Measurements from ENCODE around the gene KLK13.
A peak's percentile ranks its signal among the peaks of the same experiment; 100 is the strongest.

Gene KLK13

DNA sequence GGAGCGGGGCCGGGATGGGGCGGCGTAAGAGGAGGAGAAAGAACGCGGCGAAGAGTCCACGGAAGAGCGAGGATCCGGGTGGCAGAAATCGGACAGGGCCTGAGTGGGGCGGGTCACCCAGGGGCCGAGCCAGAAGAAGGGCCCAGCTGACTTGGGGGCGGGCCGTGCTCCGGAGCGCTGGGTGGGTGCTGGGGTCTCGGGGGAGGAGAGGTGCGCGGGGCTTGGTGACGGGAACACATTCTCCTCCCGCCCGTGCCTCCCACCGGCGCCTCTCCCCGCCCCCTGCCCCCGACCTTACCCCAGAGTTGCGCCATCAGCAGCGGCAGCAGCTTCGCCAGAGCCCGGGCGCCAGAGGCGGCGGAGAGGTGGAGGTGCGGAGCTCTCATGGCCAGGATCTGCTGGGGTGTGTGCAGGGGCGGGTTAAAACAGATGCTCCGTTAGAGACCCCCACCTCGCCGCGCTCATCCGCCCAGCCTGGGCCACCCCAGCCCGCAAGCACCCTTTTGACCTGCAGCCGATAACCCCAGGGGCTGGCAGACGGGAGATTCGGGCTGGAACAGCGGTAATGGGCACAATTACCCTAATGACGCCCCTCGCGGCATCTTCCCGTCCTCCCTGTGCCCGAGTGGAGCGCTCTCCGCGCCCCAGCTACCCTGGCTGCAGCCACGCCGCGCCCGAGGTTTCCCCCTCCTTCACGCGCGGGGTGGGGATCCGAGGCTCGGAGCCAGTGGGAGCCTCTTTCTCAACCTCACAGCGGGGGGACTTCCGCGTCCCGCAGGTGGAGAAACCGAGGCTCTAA lies 45.9 kb downstream of the KLK13 start:
- DNase-seq = no peak

DNA sequence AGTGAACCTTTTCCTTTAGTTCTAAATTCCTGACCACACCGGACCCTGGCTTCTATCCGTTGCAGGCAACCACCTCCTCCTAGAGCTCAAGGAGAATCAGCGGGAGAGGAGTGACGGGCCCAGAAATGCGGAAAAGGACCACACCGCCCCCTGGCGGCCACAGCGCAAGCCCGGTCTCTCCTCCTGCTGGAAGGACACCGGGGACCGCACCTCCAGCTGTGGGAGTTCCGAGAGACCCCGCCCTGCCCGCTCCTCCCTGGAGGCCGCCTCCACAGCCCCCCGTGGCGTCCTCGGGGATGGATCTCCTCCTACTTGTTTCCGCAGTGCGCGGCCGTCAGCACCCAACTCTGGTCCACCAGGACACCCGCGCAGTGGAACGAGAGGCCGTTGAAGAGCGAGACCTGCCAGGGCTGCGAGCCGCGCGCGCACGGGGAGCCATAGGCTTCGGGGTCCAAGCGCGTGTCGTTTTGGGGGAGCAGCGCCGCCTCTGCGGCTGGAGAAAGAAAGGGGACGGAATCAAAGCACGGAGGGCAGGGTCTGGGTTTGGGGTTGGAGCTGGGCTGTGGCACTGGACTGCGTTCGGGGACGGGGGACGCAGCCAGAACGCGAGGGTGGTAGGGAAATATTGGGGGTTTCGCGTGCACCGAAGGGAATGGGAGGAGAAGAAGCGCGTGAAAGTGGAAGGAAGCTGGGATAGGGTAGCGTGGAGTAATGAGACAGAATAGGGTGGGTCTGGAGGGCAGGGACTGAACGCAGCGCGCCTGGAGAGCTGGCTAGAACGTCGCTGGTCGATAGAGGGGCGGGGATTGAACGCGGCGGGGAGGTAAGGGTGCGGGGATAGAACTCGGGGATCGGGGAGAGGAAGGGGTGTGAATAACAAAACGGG lies 47.9 kb downstream of the KLK13 start:
- DNase-seq = peak; percentile 69

DNA sequence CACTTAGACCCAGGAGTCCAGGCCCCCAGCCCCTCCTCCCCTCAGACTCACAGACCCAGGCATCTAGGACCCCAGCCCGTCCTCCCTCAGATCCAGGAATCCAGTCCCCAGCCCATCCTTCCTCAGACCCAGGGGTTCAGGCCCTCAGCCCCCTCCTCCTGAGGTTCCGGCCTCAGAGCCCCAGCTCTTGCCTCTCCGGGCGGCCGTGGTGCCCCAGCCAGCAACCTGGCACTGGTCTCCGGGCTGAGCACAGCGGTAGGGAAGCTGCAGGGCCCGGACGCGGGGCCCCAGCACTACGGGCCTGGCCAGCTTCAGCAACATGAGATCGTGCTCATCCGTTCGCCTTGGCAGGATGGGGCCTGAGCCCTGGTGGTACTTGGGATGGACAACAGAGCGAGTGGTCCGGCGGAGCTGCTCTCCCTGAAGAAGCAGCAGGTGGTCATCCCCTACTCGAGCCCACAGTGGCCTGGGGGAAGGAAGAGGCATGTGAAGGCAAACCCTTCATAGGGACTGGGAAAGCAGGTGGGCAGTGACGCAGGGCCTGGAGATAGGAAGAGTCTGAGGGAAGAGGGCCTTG lies 49.1 kb downstream of the KLK13 start:
- no peak for DNase-seq

DNA sequence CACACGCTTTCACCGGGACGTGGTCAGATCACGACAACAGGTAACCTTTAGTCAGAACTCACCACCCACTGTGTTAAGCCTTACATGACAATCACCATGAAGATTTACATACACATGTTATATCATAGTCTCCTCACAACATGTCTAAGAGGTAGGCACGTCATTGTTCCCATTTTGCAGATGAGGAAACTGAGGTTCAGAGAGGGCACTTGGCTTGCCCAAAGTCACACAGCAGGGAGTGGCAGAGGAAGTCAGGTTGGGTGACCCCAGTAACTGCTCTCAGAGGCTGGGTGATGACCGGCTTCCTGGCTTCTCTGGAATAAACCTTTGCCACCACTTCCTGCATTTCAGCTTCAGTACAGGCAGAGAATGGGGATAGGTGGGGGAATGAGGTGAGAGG lies 50.6 kb downstream of the KLK13 start:
- DNase-seq = no peak

DNA sequence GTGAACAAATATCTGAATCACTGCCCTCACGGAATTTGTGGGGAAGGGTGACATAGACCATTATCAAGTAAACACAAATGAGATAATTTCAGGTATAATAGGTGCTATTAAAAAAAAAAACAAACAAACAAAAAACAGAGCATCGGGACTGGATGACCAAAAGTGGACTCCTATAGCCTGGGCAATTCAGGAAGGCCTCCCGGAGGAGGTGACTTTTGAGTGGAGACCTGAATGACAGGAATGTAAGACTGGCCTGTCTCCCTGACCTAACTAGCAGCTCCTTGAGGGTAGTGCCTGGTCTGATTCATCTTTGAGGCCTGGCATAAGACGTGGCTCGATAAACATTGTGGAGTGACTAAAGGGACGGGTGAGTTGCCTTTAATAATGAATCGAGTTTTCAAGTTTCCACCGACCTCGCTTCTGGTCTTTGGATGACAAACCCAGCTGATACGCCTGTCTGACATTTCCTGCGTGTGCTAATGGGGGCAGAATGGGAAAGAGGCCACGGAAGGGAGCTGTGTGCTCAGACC lies 52.2 kb downstream of the KLK13 start:
- DNase-seq = no peak

DNA sequence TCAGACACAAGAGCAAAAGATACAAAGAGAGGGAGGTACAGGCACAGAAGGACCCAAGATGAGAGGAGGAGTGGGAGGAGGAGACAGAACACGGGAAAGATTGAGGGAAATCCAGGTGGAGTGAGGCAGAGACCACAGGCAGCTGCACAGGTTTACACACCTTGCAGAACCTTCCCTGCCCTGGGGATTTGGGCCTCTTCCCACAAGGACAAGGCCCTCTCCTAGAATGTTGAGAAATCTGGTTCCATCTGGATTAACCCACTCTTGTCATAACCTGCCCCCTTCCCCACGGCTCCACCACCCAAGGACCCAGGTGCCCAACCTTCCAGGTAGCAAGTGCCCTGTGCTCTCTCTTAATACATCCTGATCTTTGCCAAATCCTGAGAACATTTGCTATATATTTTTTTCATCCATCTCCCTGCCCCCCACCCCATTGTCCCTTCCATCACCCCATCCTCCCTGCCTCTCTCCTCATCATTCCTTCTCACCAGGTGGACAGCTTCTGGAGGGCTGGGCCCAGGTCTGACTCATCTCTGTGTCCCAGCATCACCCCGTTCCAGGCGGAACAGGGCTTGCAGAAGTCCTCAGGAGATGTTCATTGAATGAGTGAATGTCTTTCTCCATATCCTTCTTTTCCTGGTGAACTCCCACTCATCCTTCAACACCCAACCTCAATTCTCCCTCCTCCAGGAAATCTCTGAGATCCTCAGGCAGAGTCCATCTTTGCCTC lies 54.7 kb downstream of the KLK13 start:
- no peak for DNase-seq

DNA sequence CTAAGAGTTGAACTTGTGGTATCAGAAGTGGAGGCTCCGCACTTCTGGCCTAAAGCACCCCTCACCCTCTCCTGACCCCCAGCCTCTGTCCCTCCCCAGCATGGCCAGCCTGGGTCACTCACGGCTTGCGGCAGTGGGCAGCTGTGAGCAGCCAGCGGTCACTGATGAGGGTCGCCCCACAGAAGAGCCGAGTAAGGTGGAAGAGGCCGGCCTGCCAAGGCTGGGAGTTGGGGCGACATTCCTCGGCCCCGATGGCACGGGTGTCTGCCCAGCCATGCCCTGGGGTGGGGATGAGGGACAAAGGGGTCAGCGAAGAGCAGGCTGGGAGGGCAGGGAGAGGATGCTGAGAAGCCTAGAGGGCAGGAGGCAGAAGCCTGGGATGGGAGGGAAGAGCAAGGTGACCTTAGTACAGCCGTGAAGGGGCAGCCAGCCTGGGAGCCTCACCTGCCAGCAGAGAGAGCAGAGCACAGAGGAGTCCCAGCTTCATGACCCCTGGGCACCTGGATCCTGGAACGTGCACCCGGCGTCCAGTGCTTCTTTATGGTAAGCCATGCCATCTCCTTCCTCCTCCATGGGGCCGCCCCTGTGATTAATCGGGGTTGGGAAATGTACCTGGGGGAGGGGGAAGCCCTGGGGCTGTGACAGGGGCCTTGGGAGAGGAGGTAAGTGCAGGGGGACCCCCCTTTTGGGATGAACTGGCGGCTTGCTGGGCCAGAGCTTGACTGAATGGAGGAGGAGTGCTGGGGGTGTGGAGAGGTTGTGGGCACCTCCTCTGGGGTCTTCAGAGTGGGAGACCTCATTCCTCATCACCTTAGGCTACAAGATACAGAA lies 55.6 kb downstream of the KLK13 start:
- no peak for DNase-seq

DNA sequence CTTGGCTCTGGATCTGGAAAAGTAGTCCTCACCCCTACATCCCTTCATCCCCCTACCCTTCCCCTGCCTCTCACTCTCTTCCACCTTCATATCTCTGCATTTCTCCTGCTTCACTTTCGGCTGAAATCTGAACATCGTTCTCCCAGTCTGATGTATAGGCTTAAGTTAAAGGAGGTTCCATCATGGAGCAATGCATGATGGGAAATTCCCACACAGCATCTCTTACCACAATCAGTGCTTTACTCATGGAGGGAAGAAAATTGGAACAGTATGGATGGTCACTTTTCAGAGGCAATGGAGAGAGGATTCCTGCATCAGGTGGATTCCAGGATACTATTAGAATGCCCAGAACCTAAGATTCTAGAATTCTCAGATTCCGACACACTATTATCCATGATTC lies 57.4 kb downstream of the KLK13 start:
- no peak for DNase-seq

DNA sequence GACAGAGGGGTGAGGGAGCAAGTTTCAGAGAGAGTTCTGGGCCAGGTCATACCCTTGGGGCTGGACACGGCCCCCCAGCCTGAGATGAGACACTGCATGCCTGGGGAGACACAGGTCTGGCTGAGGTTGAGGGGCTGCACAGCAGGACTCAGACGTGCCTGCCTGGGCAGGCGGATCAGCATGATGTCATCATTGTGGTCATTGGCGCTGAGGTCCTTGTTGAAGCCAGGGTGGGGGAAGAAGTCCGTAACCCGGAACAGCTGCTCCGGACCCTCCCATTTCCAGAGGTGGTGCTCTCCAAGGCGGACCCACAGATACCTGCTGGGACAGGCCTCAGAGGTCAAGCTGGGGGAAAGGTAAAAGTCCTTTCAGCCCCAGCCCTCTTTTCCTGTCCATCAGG lies 58.5 kb downstream of the KLK13 start:
- DNase-seq = no peak

All from stimulated activated CD4-positive, alpha-beta T cell treated with anti-CD3 and anti-CD28 coated beads, Interleukin-1b, Interleukin-23, amount 100 ng/mL, for 48 hours (primary cell).